Loucy (cell line): ENCODE results near the gene NLGN4Y.

Experiments
- CTCF ChIP-seq: fragments of 200-600 bp; sonication (generic); conservative IDR thresholded peaks from 2 replicates; pipeline ENCODE4 v1.5.1; 2014; ENCODE audit warnings: mild to moderate bottlenecking, antibody characterized with exemption, low read length
- EZH2phosphoT487 ChIP-seq: fragments of 200-600 bp; IDR thresholded peaks from 2 replicates; pipeline ENCODE4 v1.6.1; 2018; ENCODE audit warnings: antibody characterized with exemption, mild to moderate bottlenecking, moderate library complexity, borderline replicate concordance

GRCh38 chrY:14586725-14587124, 62.4 kb downstream of the NLGN4Y start:
- TF ChIP-seq CTCF: no peak
- no peak for TF ChIP-seq EZH2phosphoT487
